H9 (cell line): ENCODE data around the gene SLC44A2. TPM values are rescaled to one million over a fixed set of nuclear protein-coding genes. Genes with fewer than 3 reads are reported as not detected.
A peak's percentile ranks its signal among the peaks of the same experiment; 100 is the strongest.

Source experiments
- DNase-seq: peaks from one replicate; pipeline ENCODE4 v3.0.0-alpha.2; 2017
- H2AFZ ChIP-seq: one replicate; pipeline ENCODE4 v1.6.1; 2013; ENCODE audit warnings: mild to moderate bottlenecking, low read length, control low read depth, moderate library complexity
- H2AK5ac ChIP-seq: 2 replicates; pipeline ENCODE4 v1.6.1; 2013; ENCODE audit warnings: low read length, control low read depth, mixed read lengths; ENCODE audit not compliant: insufficient read length
- H2BK120ac ChIP-seq: one replicate; pipeline ENCODE4 v1.6.1; 2013; ENCODE audit warnings: low read depth, mild to moderate bottlenecking, low read length, control low read depth, inconsistent platforms; ENCODE audit not compliant: poor library complexity, severe bottlenecking
- H2BK12ac ChIP-seq: 2 replicates; pipeline ENCODE4 v1.6.1; 2013; ENCODE audit warnings: low read length, control low read depth, mixed read lengths, low read depth; ENCODE audit not compliant: insufficient read length
- H2BK15ac ChIP-seq: 2 replicates; pipeline ENCODE4 v1.6.1; 2013; ENCODE audit warnings: low read depth, low read length, control low read depth
- H2BK20ac ChIP-seq: one replicate; pipeline ENCODE4 v1.6.1; 2013; ENCODE audit warnings: low read depth, mild to moderate bottlenecking, low read length, control low read depth, inconsistent platforms; ENCODE audit not compliant: poor library complexity, severe bottlenecking
- H2BK5ac ChIP-seq: 2 replicates; pipeline ENCODE4 v1.6.1; 2013; ENCODE audit warnings: low read length, control low read depth, mixed read lengths; ENCODE audit not compliant: insufficient read length
- H3K14ac ChIP-seq: 2 replicates; pipeline ENCODE4 v1.6.1; 2013; ENCODE audit warnings: low read length, control low read depth; ENCODE audit not compliant: insufficient read depth
- H3K18ac ChIP-seq: 2 replicates; pipeline ENCODE4 v1.6.1; 2013; ENCODE audit warnings: low read depth, mild to moderate bottlenecking, mixed read lengths, low read length, control low read depth; ENCODE audit not compliant: insufficient read length
- H3K23ac ChIP-seq: 2 replicates; pipeline ENCODE4 v1.6.1; 2013; ENCODE audit warnings: low read length, control low read depth, mixed read lengths, low read depth; ENCODE audit not compliant: insufficient read length
- H3K23me2 ChIP-seq: 2 replicates; pipeline ENCODE4 v1.6.1; 2013; ENCODE audit warnings: low read depth, mild to moderate bottlenecking, mixed read lengths, low read length, control low read depth; ENCODE audit not compliant: insufficient read length, poor library complexity, severe bottlenecking
- H3K27ac ChIP-seq: 2 replicates; pipeline ENCODE4 v1.5.1; 2013; ENCODE audit warnings: low read length, control low read depth, mixed read lengths, low read depth; ENCODE audit not compliant: insufficient read length
- H3K27me3 ChIP-seq: 2 replicates; pipeline ENCODE4 v1.6.1; 2013; ENCODE audit warnings: low read length, control low read depth, inconsistent platforms; ENCODE audit not compliant: insufficient read depth
- H3K4ac ChIP-seq: 2 replicates; pipeline ENCODE4 v1.6.1; 2013; ENCODE audit warnings: low read depth, mild to moderate bottlenecking, control low read depth, inconsistent platforms, low read length, moderate library complexity
- H3K4me1 ChIP-seq: 2 replicates; pipeline ENCODE4 v1.6.1; 2013; ENCODE audit warnings: low read length, control low read depth, inconsistent platforms; ENCODE audit not compliant: insufficient read depth
- H3K4me2 ChIP-seq: 2 replicates; pipeline ENCODE4 v1.6.1; 2013; ENCODE audit warnings: low read length, control low read depth, mixed read lengths; ENCODE audit not compliant: insufficient read length, insufficient read depth
- H3K56ac ChIP-seq: 2 replicates; pipeline ENCODE4 v1.6.1; 2013; ENCODE audit warnings: low read depth, mild to moderate bottlenecking, mixed read lengths, low read length, control low read depth; ENCODE audit not compliant: insufficient read length
- H3K79me1 ChIP-seq: 2 replicates; pipeline ENCODE4 v1.6.1; 2013; ENCODE audit warnings: low read depth, mild to moderate bottlenecking, moderate library complexity, low read length, control low read depth, inconsistent platforms; ENCODE audit not compliant: insufficient read depth, poor library complexity, severe bottlenecking
- H3K79me2 ChIP-seq: 2 replicates; pipeline ENCODE4 v1.6.1; 2013; ENCODE audit warnings: low read length, control low read depth, inconsistent platforms; ENCODE audit not compliant: insufficient read depth
- H3K9ac ChIP-seq: 2 replicates; pipeline ENCODE4 v1.6.1; 2013; ENCODE audit warnings: low read length, control low read depth, mixed read lengths; ENCODE audit not compliant: insufficient read length; ENCODE audit errors: extremely low read depth
- H3K9me3 ChIP-seq: one replicate; pipeline ENCODE4 v1.6.1; 2013; ENCODE audit warnings: low read depth, low read length, inconsistent platforms; ENCODE audit not compliant: control insufficient read depth
- H3T11ph ChIP-seq: one replicate; pipeline ENCODE4 v1.6.1; 2013; ENCODE audit warnings: mild to moderate bottlenecking, low read length, control low read depth, inconsistent platforms
- H4K20me1 ChIP-seq: one replicate; pipeline ENCODE4 v1.6.1; 2013; ENCODE audit not compliant: control insufficient read depth, insufficient read length, insufficient read depth
- H4K5ac ChIP-seq: 2 replicates; pipeline ENCODE4 v1.6.1; 2013; ENCODE audit warnings: low read depth, mild to moderate bottlenecking, mixed read lengths, low read length, control low read depth; ENCODE audit not compliant: insufficient read length
- H4K8ac ChIP-seq: replicated peaks from 2 replicates; pipeline ENCODE4 v1.6.1; 2013; ENCODE audit warnings: low read length, control low read depth, mixed read lengths, low read depth; ENCODE audit not compliant: insufficient read length
- H4K91ac ChIP-seq: 2 replicates; pipeline ENCODE4 v1.6.1; 2013; ENCODE audit warnings: low read depth, mild to moderate bottlenecking, moderate library complexity, mixed read lengths, low read length, control low read depth; ENCODE audit not compliant: insufficient read length
- H3K27ac Mint-ChIP-seq, 3 experiments: 2 replicates in 2 of 3; 3 replicates in 1 of 3; pipeline ENCODE4 v1.8.0; 2020 to 2021; ENCODE audit warnings: mixed read lengths in 3 of 3, mild to moderate bottlenecking in 1 of 3, moderate library complexity in 1 of 3
- H3K27me3 Mint-ChIP-seq: 2 replicates; pipeline ENCODE4 v1.8.0; 2021; ENCODE audit warnings: low read depth, mild to moderate bottlenecking, moderate library complexity, mixed read lengths
- H3K36me3 Mint-ChIP-seq, 3 experiments: 2 replicates in 2 of 3; 3 replicates in 1 of 3; pipeline ENCODE4 v1.8.0; 2020 to 2021; ENCODE audit warnings: low read depth in 3 of 3, mixed read lengths in 3 of 3; ENCODE audit not compliant: insufficient read depth in 1 of 3
- H3K4me1 Mint-ChIP-seq, 2 experiments: 2 replicates each; pipeline ENCODE4 v1.8.0; 2020; ENCODE audit warnings: mixed read lengths in 2 of 2
- H3K4me3 Mint-ChIP-seq, 2 experiments: 2 replicates in 1 of 2; 3 replicates in 1 of 2; pipeline ENCODE4 v1.8.0; 2020 to 2021; ENCODE audit warnings: mild to moderate bottlenecking in 2 of 2, mixed read lengths in 2 of 2, moderate library complexity in 1 of 2
- H3K9me3 Mint-ChIP-seq, 2 experiments: 2 replicates in 1 of 2; 3 replicates in 1 of 2; pipeline ENCODE4 v1.8.0; 2020; ENCODE audit warnings: mild to moderate bottlenecking in 2 of 2, mixed read lengths in 2 of 2, moderate library complexity in 1 of 2
- WGBS: extraction: QIAGEN DNeasy Blood & Tissue Kit; methylation state at CpG from one replicate; pipeline ENCODE4 v1.1.7; 2013; ENCODE audit warnings: missing lambda C conversion rate, low lambda C conversion rate, mixed read lengths; ENCODE audit not compliant: insufficient read length; ENCODE audit errors: extremely low coverage; 5-methylcytosine and 5-hydroxymethylcytosine counted together
- total RNA-seq: library from RNA; stranded (reverse); gene quantifications from 2 replicates; pipeline ENCODE4 v1.2.1, GENCODE V29; 2021
- TF ChIP-seq, protein P1 (sequence below): fragments of 200-600 bp; sonication (generic); conservative IDR thresholded peaks from 3 replicates; pipeline ENCODE4 v1.8.0; 2021; ENCODE audit warnings: antibody characterized with exemption, mild to moderate bottlenecking

The SLC44A2 gene
- total RNA-seq, 1 experiment from 2014 or later, result 121 TPM

DNA sequence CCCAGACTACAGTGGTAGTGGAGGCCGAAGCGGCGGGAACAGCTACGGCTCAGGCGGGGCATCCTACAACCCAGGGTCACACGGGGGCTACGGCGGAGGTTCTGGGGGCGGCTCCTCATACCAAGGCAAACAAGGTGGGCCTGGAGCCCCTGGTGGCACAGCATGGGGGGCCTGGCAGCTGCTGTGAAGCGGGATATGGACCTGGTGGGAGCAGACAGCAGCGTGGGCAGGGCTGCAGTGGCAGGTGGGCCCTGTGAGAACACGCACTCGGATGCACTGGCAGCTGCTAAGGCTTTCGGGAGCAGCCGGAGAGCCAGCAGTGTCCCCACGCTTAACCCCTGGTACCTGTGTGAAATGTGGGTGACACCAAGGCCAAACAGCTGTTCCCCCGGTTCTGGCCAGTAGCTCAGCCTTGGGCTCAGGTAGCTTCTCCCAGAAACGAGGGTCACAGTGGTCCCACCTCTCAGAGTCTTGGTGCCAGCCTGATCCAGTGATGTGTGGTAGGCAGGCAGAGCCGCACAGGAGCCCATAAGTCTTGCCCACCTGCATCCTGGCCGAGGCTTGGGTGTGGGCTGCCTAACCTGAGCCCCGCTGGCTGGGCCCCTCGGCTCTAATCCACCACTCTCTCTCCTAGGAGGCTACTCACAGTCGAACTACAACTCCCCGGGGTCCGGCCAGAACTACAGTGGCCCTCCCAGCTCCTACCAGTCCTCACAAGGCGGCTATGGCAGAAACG, 63.4 kb downstream of the SLC44A2 start:
- H3K4ac ChIP-seq, result no peak overlapping the region
- H3T11ph ChIP-seq, result no peak overlapping the region
- H3K14ac ChIP-seq, result no peak overlapping the region
- H2BK15ac ChIP-seq, result no peak overlapping the region
- Mint-ChIP-seq H3K4me3 (no peak overlapping the region), H3K27ac (peak overlapping the region in 1 of 3 experiments; percentile 17; a peak in 1 of 7 replicates), H3K27me3 (peaks cover 5% of the 10 kb centered on the region), H3K9me3 (no peaks in the 10 kb centered on the region), H3K36me3 (peaks cover 49 to 90% (median 86%) of the 10 kb centered on the region in 3 experiments; a peak in 6 of 7 replicates), H3K4me1 (peaks cover 11 to 18% of the 10 kb centered on the region in 2 experiments)
- no peak overlapping the region for H2BK120ac ChIP-seq
- H3K79me2 ChIP-seq, result no peaks in the 10 kb centered on the region
- no peak overlapping the region for H3K4me2 ChIP-seq
- no peak overlapping the region for H2BK20ac ChIP-seq
- H3K9me3 ChIP-seq, result no peaks in the 10 kb centered on the region
- H3K23me2 ChIP-seq, result no peaks in the 10 kb centered on the region
- TF ChIP-seq, protein P1, sequence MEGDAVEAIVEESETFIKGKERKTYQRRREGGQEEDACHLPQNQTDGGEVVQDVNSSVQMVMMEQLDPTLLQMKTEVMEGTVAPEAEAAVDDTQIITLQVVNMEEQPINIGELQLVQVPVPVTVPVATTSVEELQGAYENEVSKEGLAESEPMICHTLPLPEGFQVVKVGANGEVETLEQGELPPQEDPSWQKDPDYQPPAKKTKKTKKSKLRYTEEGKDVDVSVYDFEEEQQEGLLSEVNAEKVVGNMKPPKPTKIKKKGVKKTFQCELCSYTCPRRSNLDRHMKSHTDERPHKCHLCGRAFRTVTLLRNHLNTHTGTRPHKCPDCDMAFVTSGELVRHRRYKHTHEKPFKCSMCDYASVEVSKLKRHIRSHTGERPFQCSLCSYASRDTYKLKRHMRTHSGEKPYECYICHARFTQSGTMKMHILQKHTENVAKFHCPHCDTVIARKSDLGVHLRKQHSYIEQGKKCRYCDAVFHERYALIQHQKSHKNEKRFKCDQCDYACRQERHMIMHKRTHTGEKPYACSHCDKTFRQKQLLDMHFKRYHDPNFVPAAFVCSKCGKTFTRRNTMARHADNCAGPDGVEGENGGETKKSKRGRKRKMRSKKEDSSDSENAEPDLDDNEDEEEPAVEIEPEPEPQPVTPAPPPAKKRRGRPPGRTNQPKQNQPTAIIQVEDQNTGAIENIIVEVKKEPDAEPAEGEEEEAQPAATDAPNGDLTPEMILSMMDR, result no peak
- no peak overlapping the region for H3K56ac ChIP-seq
- H4K5ac ChIP-seq, result no peak overlapping the region
- DNase-seq, result no peak
- no peaks in the 10 kb centered on the region for H3K4me1 ChIP-seq
- H3K27ac ChIP-seq, result no peak overlapping the region
- no peaks in the 10 kb centered on the region for H4K20me1 ChIP-seq
- no peak overlapping the region for H4K8ac ChIP-seq
- no peak overlapping the region for H3K9ac ChIP-seq
- H2AFZ ChIP-seq, result no peak overlapping the region
- no peak overlapping the region for H2BK12ac ChIP-seq
- H3K18ac ChIP-seq, result no peak overlapping the region
- H3K79me1 ChIP-seq, result no peaks in the 10 kb centered on the region
- WGBS, result no CpG with 5 or more reads among the region's 27 CpGs
- no peak overlapping the region for H2BK5ac ChIP-seq
- no peaks in the 10 kb centered on the region for H3K27me3 ChIP-seq
- no peak overlapping the region for H4K91ac ChIP-seq
- no peak overlapping the region for H3K23ac ChIP-seq
- H2AK5ac ChIP-seq, result no peak overlapping the region
